K562 (cell line): ENCODE measurements around the gene EFNA1. TPM values are rescaled to one million over a fixed set of nuclear protein-coding genes. Genes with fewer than 3 reads are reported as not detected.

Experiments used
- ARID3A ChIP-seq: IDR thresholded peaks from 2 replicates; pipeline ENCODE4 v1.6.1; 2012; ENCODE audit warnings: low read depth, low read length, improper control_type of control experiment, borderline replicate concordance
- ARID4B ChIP-seq: sonication (generic); formaldehyde crosslinking; IDR thresholded peaks from 2 replicates; pipeline ENCODE4 v1.8.0; 2022; ENCODE audit warnings: mild to moderate bottlenecking, missing genetic modification reagents
- CBX1 ChIP-seq: sonication (generic); IDR thresholded peaks from 2 replicates; pipeline ENCODE4 v1.6.1; 2016; ENCODE audit warnings: antibody characterized with exemption, low read depth, mild to moderate bottlenecking
- COPS2 ChIP-seq: fragments of 450-650 bp; conservative IDR thresholded peaks from 2 replicates; pipeline ENCODE4 v1.6.1; 2016; ENCODE audit warnings: mild to moderate bottlenecking, moderate library complexity
- FOS ChIP-seq: IDR thresholded peaks from 3 replicates; pipeline ENCODE4 v1.6.1; 2011; ENCODE audit not compliant: insufficient read length; ENCODE audit errors: extremely low read depth
- GMEB1 ChIP-seq: fragments of 250-450 bp; sonication (Bioruptor Pico); IDR thresholded peaks from 2 replicates; pipeline ENCODE4 v1.4.0; 2020; ENCODE audit warnings: mild to moderate bottlenecking
- L3MBTL2 ChIP-seq: fragments of 450-650 bp; IDR thresholded peaks from 2 replicates; pipeline ENCODE4 v1.6.1; 2016; ENCODE audit warnings: mild to moderate bottlenecking, moderate library complexity
- RNF2 ChIP-seq: sonication (generic); IDR thresholded peaks from 2 replicates; pipeline ENCODE4 v1.6.1; 2016
- SAP30 ChIP-seq: fragments of 200-600 bp; sonication (generic); IDR thresholded peaks from 2 replicates; pipeline ENCODE4 v1.6.1; 2012; ENCODE audit warnings: borderline replicate concordance, low read depth, mild to moderate bottlenecking, moderate library complexity, low read length, control low read depth, inconsistent platforms; ENCODE audit not compliant: insufficient read depth, poor library complexity, severe bottlenecking
- TAF9B ChIP-seq: fragments of 450-650 bp; IDR thresholded peaks from 2 replicates; pipeline ENCODE4 v1.6.1; 2018; ENCODE audit warnings: mild to moderate bottlenecking; ENCODE audit not compliant: partially characterized antibody
- TCF15 ChIP-seq: fragments of 250-450 bp; sonication (Bioruptor Pico); IDR thresholded peaks from 2 replicates; pipeline ENCODE4 v1.8.0; 2022; ENCODE audit warnings: moderate library complexity, mild to moderate bottlenecking, inconsistent platforms
- ZBTB7A ChIP-seq: IDR thresholded peaks from 2 replicates; pipeline ENCODE4 v1.6.1; 2011; ENCODE audit warnings: low read depth, mild to moderate bottlenecking, low read length, moderate library complexity, borderline replicate concordance; ENCODE audit not compliant: control insufficient read depth
- ZNF224 ChIP-seq: sonication (generic); formaldehyde crosslinking; IDR thresholded peaks from 2 replicates; pipeline ENCODE4 v1.8.0; 2022; ENCODE audit warnings: mild to moderate bottlenecking, missing genetic modification reagents
- ZNF354B ChIP-seq: fragments of 250-450 bp; sonication (Bioruptor Pico); IDR thresholded peaks from 2 replicates; pipeline ENCODE4 v1.4.0; 2020
- ZNF395 ChIP-seq: fragments of 200-800 bp; sonication (Bioruptor generic); IDR thresholded peaks from 2 replicates; pipeline ENCODE4 v1.6.1; 2017; ENCODE audit warnings: missing genetic modification characterization, missing compliant biosample characterization
- ZNF699 ChIP-seq: fragments of 250-450 bp; sonication (Bioruptor Pico); IDR thresholded peaks from 2 replicates; pipeline ENCODE4 v1.8.0; 2021; ENCODE audit warnings: mild to moderate bottlenecking, moderate library complexity; ENCODE audit not compliant: insufficient replicate concordance
- polyA plus RNA-seq, 8 experiments: library from polyadenylated mRNA; depleted of rRNA in 4 of 8; stranded (reverse) in 5 of 8; unstranded in 3 of 8; fragments of >200 nt; fragmentation: Nextera tagmentation in 2 of 8; fragmentation: Illumina TruSeq in 1 of 8; extraction: Ambion mirVana in 2 of 8; extraction: Trizol in 1 of 8; gene quantifications; 2 replicates each; pipeline versions ENCODE4 v1.2.1 to v1.2.3, GENCODE V29; 2011 to 2014; ENCODE audit warnings: inconsistent platforms in 1 of 8, missing spikeins in 1 of 8
- total RNA-seq, 7 experiments: library from RNA; depleted of rRNA in 6 of 7; stranded (reverse); fragments of >200 nt in 6 of 7; fragmentation: Illumina TruSeq in 2 of 7; extraction: Trizol in 2 of 7; gene quantifications; 2 replicates each; pipeline versions ENCODE4 v1.2.1 to v1.2.3, GENCODE V29; 2011 to 2021; ENCODE audit warnings: low replicate concordance in 1 of 7

The EFNA1 gene
- total and polyA plus RNA-seq, 9 of the 15 experiments (the other 6 are each of a cell fraction or from before 2014, with no cell fraction given): 2.1 to 9.3 (median 3.0) TPM

- TF ChIP-seq ZNF395 (CRISPR knock-in tag) (no peak), ARID4B (CRISPR knock-in tag) (0 out of 2 replicates have a peak, but pooled peaks have one; percentile 30), FOS (no peak), ZNF354B (no peak), ARID3A (no peak), ZBTB7A (peak; percentile 98), ZNF699 (no peak), TAF9B (no peak), SAP30 (peak; percentile 32), RNF2 (no peak), GMEB1 (CRISPR knock-in tag) (0 out of 2 replicates have a peak, but pooled peaks have one; percentile 17), ZNF224 (no peak), CBX1 (peak; percentile 49; the same call in 1 of the 2 replicates), L3MBTL2 (peak; percentile 43; the same call in 1 of the 2 replicates), COPS2 (no peak), TCF15 (CRISPR knock-in tag) (no peak)
Observed at GRCh38 chr1:155080312-155081228, 47.1 kb upstream of the EFNA1 start (continued).
